GM12892 (cell line): Measurements from ENCODE around the gene RNPC3.
"Not testable (repeated sequence)": the region's sequence is repeated elsewhere in the genome, so short reads cannot be mapped to it uniquely, and the experiment has no call there.

Source experiments
- POLR2A ChIP-seq: IDR thresholded peaks from 2 replicates; pipeline ENCODE4 v1.6.1; 2011; ENCODE audit warnings: low read depth, low read length, control low read depth
- POLR2AphosphoS5 ChIP-seq: IDR thresholded peaks from 2 replicates; pipeline ENCODE4 v1.6.1; 2011; ENCODE audit warnings: low read depth, low read length, control low read depth
- TAF1 ChIP-seq: IDR thresholded peaks from 2 replicates; pipeline ENCODE4 v1.6.1; 2011; ENCODE audit warnings: low read depth, mild to moderate bottlenecking, control low read depth, low read length, borderline replicate concordance

- not testable (repeated sequence) for TF ChIP-seq POLR2AphosphoS5, POLR2A, TAF1
These were observed 45.8 kb downstream of the RNPC3 start, which contains the start of gene AMY2B for GRCh38 chr1:103571289-103571688.
